HCT116 (cell line): ENCODE results near the gene COL10A1. TPM values are rescaled to one million over a fixed set of nuclear protein-coding genes. Genes with fewer than 3 reads are reported as not detected.

Source experiments
- ATAC-seq: fragments of 200-7000 bp; cut with Tn5 transposase; 2 replicates; pipeline ENCODE4 v1.9.1; 2020; ENCODE audit warnings: mild to moderate bottlenecking, moderate library complexity
- BruUV-seq: library from RNA; stranded (reverse); fragments of 400-500 nt; replicated peaks from 2 replicates; lab custom pipeline; 2021; lab: Mats Ljungman, UMichigan
- CTCF ChIA-PET: fragments of 300-600 bp; sonication (Branson Sonifier 250); formaldehyde crosslinking; loops from one replicate; lab custom pipeline; 2021; ENCODE audit warnings: antibody characterized with exemption; lab: Charles Lee
- POLR2A ChIA-PET: fragments of 300-600, 350-600 bp; sonication (Branson Sonifier 250); formaldehyde crosslinking; loops from one replicate; lab custom pipeline; 2021; ENCODE audit warnings: antibody characterized with exemption; lab: Charles Lee
- RAD21 ChIA-PET, 2 experiments: fragments of 300-600 bp; sonication (Branson Sonifier 250); formaldehyde crosslinking; loops; one replicate each; lab custom pipeline; 2023; ENCODE audit warnings: low total read pairs in 2 of 2; ENCODE audit not compliant: uncharacterized antibody in 2 of 2, unreplicated experiment in 2 of 2, low non-redundant PET in 1 of 2; lab: Charles Lee
- DNase-seq: peaks from one replicate; pipeline ENCODE4 v3.0.0-alpha.2; 2010; ENCODE audit warnings: low read depth, low spot score
- H2AFZ ChIP-seq: fragments of 200-600 bp; shearing (Covaris generic), sonication (generic); 2 replicates; pipeline ENCODE4 v1.6.1; 2017; ENCODE audit warnings: low read depth, mixed run types, mixed read lengths, antibody characterized with exemption, low read length; ENCODE audit not compliant: poor library complexity, severe bottlenecking
- H3K27ac ChIP-seq: 2 replicates; pipeline ENCODE4 v1.5.1; 2012; ENCODE audit warnings: low read depth, low read length
- H3K27me3 ChIP-seq: fragments of 200-600 bp; sonication (generic); 2 replicates; pipeline ENCODE4 v1.6.1; 2016; ENCODE audit warnings: mixed run types, low read length, mixed read lengths; ENCODE audit not compliant: insufficient read depth
- H3K36me3 ChIP-seq, 2 experiments: fragments of 200-500 bp in 1 of 2; fragments of 200-600 bp in 1 of 2; sonication (Bioruptor generic) in 1 of 2; sonication (generic) in 1 of 2; 2 replicates each; pipeline versions ENCODE4 v1.5.1 to v1.6.1; 2014 to 2016; ENCODE audit warnings: low read length in 2 of 2, inconsistent platforms in 1 of 2, mixed read lengths in 1 of 2, mixed run types in 1 of 2; ENCODE audit not compliant: insufficient read depth in 2 of 2, control insufficient read depth in 1 of 2
- H3K4me1 ChIP-seq, 2 experiments: fragments of 200-600 bp in 1 of 2; sonication (generic) in 1 of 2; 2 replicates each; pipeline versions ENCODE4 v1.5.1 to v1.6.1; 2012 to 2017; ENCODE audit warnings: low read length in 2 of 2, inconsistent platforms in 1 of 2, mild to moderate bottlenecking in 1 of 2, mixed read lengths in 1 of 2, mixed run types in 1 of 2, moderate library complexity in 1 of 2; ENCODE audit not compliant: insufficient read depth in 2 of 2, control insufficient read depth in 1 of 2
- H3K4me2 ChIP-seq: fragments of 200-600 bp; sonication (generic); 2 replicates; pipeline ENCODE4 v1.6.1; 2017; ENCODE audit warnings: mixed run types, low read length, mixed read lengths
- H3K4me3 ChIP-seq, 2 experiments: fragments of 200-600 bp in 1 of 2; sonication (generic) in 1 of 2; replicated peaks in 1 of 2; 2 replicates each; pipeline ENCODE4 v1.5.1; 2011 to 2016; ENCODE audit warnings: low read length in 2 of 2, control low read depth in 1 of 2, low read depth in 1 of 2, mild to moderate bottlenecking in 1 of 2, mixed read lengths in 1 of 2, mixed run types in 1 of 2
- H3K79me2 ChIP-seq: fragments of 200-600 bp; sonication (generic); 2 replicates; pipeline ENCODE4 v1.6.1; 2017; ENCODE audit warnings: mild to moderate bottlenecking, mixed run types, low read length, moderate library complexity, mixed read lengths; ENCODE audit not compliant: insufficient read depth
- H3K9ac ChIP-seq: fragments of 200-600 bp; sonication (generic); 2 replicates; pipeline ENCODE4 v1.6.1; 2016; ENCODE audit warnings: low read length, mixed read lengths
- H3K9me2 ChIP-seq: fragments of 200-600 bp; sonication (generic), shearing (Covaris generic); 2 replicates; pipeline ENCODE4 v1.6.1; 2017; ENCODE audit warnings: mixed run types, mild to moderate bottlenecking, moderate library complexity; ENCODE audit not compliant: insufficient read depth
- H3K9me3 ChIP-seq, 2 experiments: fragments of 200-500 bp in 1 of 2; fragments of 200-600 bp in 1 of 2; sonication (Bioruptor generic) in 1 of 2; sonication (generic) in 1 of 2; 2 replicates each; pipeline ENCODE4 v1.6.1; 2014 to 2017; ENCODE audit warnings: low read length in 2 of 2, mixed read lengths in 2 of 2, inconsistent platforms in 1 of 2, low read depth in 1 of 2, mild to moderate bottlenecking in 1 of 2, mixed run types in 1 of 2, moderate library complexity in 1 of 2; ENCODE audit not compliant: control insufficient read depth in 1 of 2, insufficient read depth in 1 of 2
- H4K20me1 ChIP-seq: fragments of 200-600 bp; sonication (generic), shearing (Covaris generic); 2 replicates; pipeline ENCODE4 v1.6.1; 2017; ENCODE audit warnings: mixed run types, mild to moderate bottlenecking, moderate library complexity; ENCODE audit not compliant: insufficient read depth
- RAD21 ChIP-seq: IDR thresholded peaks from 2 replicates; pipeline ENCODE4 v1.6.1; 2012; ENCODE audit warnings: low read depth, mild to moderate bottlenecking
- intact Hi-C: fragments of 100-400 bp; cut with micrococcal nuclease; formaldehyde crosslinking; loops from 2 replicates; pipeline ENCODE4 v1.10.0; 2022
- total RNA-seq: library from RNA; stranded (reverse); gene quantifications from one replicate; pipeline ENCODE4 v1.2.1, GENCODE V29; 2021; ENCODE audit not compliant: unreplicated experiment
- TF ChIP-seq, protein P1 (sequence below): IDR thresholded peaks from 2 replicates; pipeline ENCODE4 v1.6.1; 2011; ENCODE audit warnings: mild to moderate bottlenecking, low read length, moderate library complexity; ENCODE audit not compliant: insufficient replicate concordance; ENCODE audit errors: extremely low read depth
- TF ChIP-seq, protein P2 (sequence below), 3 experiments: fragments of 200-600 bp in 1 of 3; sonication (generic) in 1 of 3; IDR thresholded peaks in 2 of 3; conservative IDR thresholded peaks in 1 of 3; 2 replicates each; pipeline ENCODE4 v1.5.1; 2012 to 2017; ENCODE audit warnings: low read depth in 2 of 3, low read length in 2 of 3, antibody characterized with exemption in 1 of 3, borderline replicate concordance in 1 of 3, control low read depth in 1 of 3, mild to moderate bottlenecking in 1 of 3, mixed read lengths in 1 of 3, mixed run types in 1 of 3, moderate library complexity in 1 of 3; ENCODE audit not compliant: insufficient read depth in 1 of 3

The COL10A1 gene
- total RNA-seq, 1 experiment from 2014 or later = not detected

DNA sequence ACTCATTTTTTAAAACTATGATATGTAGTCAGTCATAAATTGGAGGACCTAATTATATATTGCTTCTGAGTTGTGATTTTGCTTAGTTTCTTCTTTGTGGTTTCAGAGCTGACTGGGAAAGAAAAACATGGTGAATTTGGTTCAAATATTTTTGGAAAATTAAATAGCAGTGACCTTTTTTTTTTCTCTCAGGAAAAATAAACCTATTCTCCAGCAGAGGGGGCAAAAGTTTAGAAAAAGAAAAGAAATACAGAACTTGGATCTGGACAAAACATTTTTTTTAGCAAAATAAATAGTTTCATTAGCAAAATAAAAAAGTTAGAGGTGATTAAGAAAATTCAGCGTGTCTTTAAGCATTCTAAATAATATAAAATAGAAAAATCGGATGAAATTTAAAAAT, 10.2 kb downstream of the COL10A1 start:
- Histone ChIP-seq H3K36me3 (peaks cover 4 to 11% of the 10 kb centered on the region in 2 experiments; a peak in 3 of 4 replicates), H3K9me3 (no peaks in the 10 kb centered on the region), H3K9ac (no peak overlapping the region), H3K4me1 (no peaks in the 10 kb centered on the region), H3K4me3 (no peak overlapping the region), H3K9me2 (no peaks in the 10 kb centered on the region), H3K79me2 (no peaks in the 10 kb centered on the region), H3K27me3 (no peaks in the 10 kb centered on the region), H3K27ac (no peak overlapping the region), H4K20me1 (no peaks in the 10 kb centered on the region), H3K4me2 (no peak overlapping the region), H2AFZ (no peak overlapping the region)
- CTCF ChIA-PET = no interaction called here
- TF ChIP-seq, protein P1, sequence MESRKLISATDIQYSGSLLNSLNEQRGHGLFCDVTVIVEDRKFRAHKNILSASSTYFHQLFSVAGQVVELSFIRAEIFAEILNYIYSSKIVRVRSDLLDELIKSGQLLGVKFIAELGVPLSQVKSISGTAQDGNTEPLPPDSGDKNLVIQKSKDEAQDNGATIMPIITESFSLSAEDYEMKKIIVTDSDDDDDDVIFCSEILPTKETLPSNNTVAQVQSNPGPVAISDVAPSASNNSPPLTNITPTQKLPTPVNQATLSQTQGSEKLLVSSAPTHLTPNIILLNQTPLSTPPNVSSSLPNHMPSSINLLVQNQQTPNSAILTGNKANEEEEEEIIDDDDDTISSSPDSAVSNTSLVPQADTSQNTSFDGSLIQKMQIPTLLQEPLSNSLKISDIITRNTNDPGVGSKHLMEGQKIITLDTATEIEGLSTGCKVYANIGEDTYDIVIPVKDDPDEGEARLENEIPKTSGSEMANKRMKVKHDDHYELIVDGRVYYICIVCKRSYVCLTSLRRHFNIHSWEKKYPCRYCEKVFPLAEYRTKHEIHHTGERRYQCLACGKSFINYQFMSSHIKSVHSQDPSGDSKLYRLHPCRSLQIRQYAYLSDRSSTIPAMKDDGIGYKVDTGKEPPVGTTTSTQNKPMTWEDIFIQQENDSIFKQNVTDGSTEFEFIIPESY = no peak
- TF ChIP-seq RAD21 = peak; percentile 23; the same call in 1 of the 2 replicates
- TF ChIP-seq, protein P2, sequence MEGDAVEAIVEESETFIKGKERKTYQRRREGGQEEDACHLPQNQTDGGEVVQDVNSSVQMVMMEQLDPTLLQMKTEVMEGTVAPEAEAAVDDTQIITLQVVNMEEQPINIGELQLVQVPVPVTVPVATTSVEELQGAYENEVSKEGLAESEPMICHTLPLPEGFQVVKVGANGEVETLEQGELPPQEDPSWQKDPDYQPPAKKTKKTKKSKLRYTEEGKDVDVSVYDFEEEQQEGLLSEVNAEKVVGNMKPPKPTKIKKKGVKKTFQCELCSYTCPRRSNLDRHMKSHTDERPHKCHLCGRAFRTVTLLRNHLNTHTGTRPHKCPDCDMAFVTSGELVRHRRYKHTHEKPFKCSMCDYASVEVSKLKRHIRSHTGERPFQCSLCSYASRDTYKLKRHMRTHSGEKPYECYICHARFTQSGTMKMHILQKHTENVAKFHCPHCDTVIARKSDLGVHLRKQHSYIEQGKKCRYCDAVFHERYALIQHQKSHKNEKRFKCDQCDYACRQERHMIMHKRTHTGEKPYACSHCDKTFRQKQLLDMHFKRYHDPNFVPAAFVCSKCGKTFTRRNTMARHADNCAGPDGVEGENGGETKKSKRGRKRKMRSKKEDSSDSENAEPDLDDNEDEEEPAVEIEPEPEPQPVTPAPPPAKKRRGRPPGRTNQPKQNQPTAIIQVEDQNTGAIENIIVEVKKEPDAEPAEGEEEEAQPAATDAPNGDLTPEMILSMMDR (IDR thresholded peaks at IDR 0.05 in 2 of 3, conservative IDR thresholded peaks at IDR 0.05 in 1 of 3; ENCODE audit: borderline replicate concordance in 1 of 3, insufficient read depth in 1 of 3, low read depth in 2 of 3, low read length in 2 of 3) = peak; percentile 18 to 49 (median 18); a peak in 4 of 6 replicates
- intact Hi-C loops = no loop called here
- POLR2A ChIA-PET = interaction anchor here (0.6 kb wide), 1 partner anchor 212 kb away, joined by 3 read pairs; no protein-coding TSS in a partner anchor
- no TSS peak for BruUV-seq
- ATAC-seq (no peak), DNase-seq (no peak)
- RAD21 ChIA-PET = no interaction called here
